CD4-positive, alpha-beta T cell treated with Interferon alpha-2 for 1 hour (primary cell): Measurements from ENCODE around the gene ZNF366.

ENCODE experiments used
- DNase-seq, 2 donors: peaks; one replicate each; pipeline ENCODE4 v3.0.0-alpha.2; 2020 to 2022

Gene ZNF366

DNA sequence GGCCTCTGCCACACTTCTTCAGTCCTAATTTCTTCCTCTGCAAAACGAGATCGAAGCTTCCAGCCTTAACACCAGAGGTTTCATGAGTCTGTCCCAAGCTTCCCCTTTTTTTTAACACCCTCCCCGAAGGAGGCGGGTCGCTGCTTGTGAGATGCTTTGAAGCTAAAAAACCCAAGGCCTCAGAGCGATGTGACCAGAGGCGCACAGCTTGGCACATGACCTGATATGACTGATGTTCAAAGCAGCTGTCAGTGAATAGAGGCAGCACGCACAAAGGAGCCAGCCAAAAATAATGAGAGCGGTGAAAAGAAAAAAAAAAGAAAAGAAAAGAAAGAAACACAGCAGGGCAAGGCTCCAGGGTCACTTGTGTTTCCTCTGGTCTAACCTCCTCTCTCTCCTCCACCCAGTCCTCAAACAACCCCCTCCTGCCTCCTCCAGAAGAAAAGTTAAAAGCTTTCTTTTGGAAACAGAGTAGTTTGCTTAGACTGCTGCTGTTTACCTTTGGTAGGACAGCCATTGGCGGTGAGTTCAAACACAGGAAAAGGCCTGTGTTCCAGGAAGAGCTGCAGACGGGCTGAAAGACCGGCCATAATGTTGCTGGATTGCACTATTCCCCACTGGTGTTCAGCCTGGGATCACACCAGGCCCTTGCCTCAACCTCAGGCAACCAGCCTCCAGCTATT, 10.9 kb upstream of the ZNF366 start:
- peak in 1 of 2 donors; percentile 33 for DNase-seq

- no peak for DNase-seq
These were observed 9.7 kb upstream of the ZNF366 start for GRCh38 chr5:72516916-72517315.

GRCh38 chr5:72515211-72515610, 8.0 kb upstream of the ZNF366 start:
- no peak for DNase-seq

GRCh38 chr5:72512593-72512860, 5.3 kb upstream of the ZNF366 start:
- DNase-seq, result no peak

- no peak for DNase-seq
These were observed 4.8 kb upstream of the ZNF366 start for GRCh38 chr5:72511774-72512592.

DNA sequence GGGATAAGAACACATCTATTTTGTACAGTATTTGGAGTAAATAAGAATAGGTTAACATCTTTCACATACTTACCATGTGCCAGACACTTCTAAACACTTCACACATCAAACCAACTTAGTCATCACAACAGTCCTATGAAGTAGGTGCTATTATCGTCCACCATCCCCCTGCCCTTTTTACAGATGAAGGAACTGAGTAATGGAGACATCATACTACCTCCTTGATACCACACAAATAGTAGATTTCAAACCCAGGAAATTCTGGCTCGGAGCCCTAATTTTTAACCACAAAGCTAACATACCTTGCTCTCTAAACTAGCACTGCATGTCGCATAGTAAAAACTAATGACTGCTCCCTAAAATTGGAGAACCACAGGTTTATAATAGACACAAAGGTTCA, 4.2 kb upstream of the ZNF366 start:
- no peak for DNase-seq

GRCh38 chr5:72510610-72511181, 3.5 kb upstream of the ZNF366 start:
- DNase-seq, result no peak

DNA sequence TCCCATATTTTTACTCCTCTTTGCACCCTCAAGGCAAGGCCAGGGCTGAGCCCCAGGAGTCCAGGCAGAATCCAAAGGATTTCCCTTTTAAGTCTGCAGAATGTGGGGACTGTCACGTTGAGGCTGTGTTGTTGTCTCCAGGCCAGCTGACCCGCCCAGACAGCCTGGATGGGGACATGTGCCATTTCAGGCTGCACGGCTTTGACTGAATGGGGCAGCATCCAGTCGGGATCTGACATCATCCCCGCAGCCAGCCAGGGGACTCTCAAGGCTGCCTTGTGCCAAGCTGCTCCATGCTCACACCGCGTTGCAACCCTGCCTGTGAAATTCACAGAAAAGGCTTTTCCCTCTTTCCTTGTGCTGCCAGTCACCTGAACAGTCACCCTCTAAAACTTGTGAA, 2.2 kb upstream of the ZNF366 start:
- no peak for DNase-seq

GRCh38 chr5:72508241-72509170, 1.3 kb upstream of the ZNF366 start:
- peak in 1 of 2 donors; percentile 3 for DNase-seq

GRCh38 chr5:72507907-72508238, 663 bp upstream of the ZNF366 start:
- no peak for DNase-seq

GRCh38 chr5:72506158-72506549, 1.1 kb downstream of the ZNF366 start:
- no peak for DNase-seq

- no peak for DNase-seq
These were observed 1.6 kb downstream of the ZNF366 start for GRCh38 chr5:72505539-72506157.

DNA sequence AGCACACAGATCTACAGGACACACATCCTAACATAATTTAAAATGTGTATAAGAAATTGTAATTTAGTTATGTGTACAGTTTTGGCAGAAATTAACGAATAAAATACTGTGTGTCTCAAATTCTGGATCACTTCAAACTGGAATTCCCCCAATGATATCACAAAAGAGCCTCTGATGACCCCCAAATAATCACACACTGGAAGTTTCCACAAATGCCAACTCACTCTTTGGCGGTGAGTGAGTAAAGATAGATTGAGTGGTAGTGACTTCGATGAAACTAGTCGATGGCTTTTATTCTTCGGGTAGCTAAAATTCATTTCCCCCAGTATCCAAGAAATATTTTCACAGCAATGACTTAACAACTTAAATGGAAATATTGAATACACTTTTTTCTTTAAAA, 2.2 kb downstream of the ZNF366 start:
- no peak for DNase-seq

- no peak for DNase-seq
These were observed 3.2 kb downstream of the ZNF366 start for GRCh38 chr5:72503888-72504491.

- no peak for DNase-seq
These were observed 5.7 kb downstream of the ZNF366 start for GRCh38 chr5:72501488-72501887.

GRCh38 chr5:72499730-72500129, 7.5 kb downstream of the ZNF366 start:
- DNase-seq, result no peak

- DNase-seq, result no peak
These were observed 8.1 kb downstream of the ZNF366 start for GRCh38 chr5:72499090-72499489.

GRCh38 chr5:72498284-72498683, 8.9 kb downstream of the ZNF366 start:
- DNase-seq, result no peak

DNA sequence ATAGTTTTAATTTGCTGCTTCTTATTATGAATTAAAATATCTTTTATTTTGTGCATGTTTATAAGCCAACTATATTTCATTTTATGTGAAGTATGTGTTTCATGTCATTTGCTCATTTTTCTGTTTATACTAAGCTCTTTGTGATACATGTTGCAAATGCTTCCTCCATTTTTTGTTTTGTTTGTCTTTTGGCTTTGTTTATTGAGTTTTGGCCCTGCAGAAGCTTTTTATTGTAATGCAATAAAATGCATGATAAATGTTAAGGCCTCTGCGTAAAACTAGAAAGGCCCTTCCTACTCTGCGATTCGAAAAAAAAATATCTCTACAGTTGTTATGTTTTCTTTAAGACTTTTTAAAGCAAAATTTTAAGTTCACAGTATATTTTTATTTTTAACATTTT, 9.4 kb downstream of the ZNF366 start:
- no peak for DNase-seq

DNA sequence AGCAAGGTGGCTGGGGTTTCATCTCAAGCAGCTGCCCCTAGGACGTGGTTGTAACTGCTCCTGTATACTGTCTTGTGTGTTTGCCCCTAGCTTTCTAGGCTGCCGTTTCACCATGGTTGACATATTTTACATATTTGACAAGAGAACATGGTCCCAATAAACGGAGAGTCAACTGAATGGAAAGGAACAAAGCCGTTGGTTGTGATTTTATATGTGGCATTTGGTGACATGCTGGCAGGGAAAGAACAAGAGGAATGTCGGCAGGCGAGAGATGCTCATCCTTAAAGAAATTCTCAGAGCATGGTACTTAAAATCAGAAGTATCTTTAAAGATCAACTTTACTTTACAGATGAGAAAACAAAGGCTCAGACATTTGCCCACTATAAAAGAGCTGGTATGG, 11.8 kb downstream of the ZNF366 start:
- DNase-seq, result no peak

DNA sequence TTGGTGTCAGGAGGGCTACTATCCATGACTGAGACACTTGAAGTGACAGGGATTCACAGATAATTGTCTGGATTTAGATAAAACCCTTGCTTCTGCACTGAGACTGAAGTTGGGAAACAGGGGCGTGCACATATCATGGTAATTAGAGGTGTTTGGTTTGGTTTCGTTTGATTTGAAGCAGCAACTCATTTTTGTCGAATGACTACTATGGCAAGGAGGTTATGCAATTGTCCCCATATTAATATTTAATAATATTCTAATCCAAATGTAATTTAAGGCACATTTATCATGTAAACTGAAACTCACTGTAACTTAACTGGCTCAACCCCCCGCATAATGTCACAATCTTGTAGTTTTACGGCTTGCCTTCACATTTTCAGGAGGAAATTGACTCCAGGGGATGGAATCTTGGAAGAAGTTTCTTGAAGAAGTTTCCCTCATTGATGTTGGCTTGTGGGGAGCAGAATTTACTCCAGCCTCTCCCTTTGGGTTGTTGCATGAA, 12.5 kb downstream of the ZNF366 start:
- DNase-seq, result no peak

- DNase-seq, result no peak
These were observed 17.7 kb downstream of the ZNF366 start for GRCh38 chr5:72489536-72489935.
